AG10803 (cell line): Measurements from ENCODE around the gene GGN.

Experiments
- DNase-seq: peaks from one replicate; pipeline ENCODE4 v3.0.0; 2010; ENCODE audit warnings: low read depth
- H3K4me3 ChIP-seq: 2 replicates; pipeline ENCODE4 v1.5.1; 2011; ENCODE audit warnings: mild to moderate bottlenecking, low read length, control low read depth
- TF ChIP-seq, protein P1 (sequence below): conservative IDR thresholded peaks from 2 replicates; pipeline ENCODE4 v1.5.1; 2011; ENCODE audit warnings: mild to moderate bottlenecking, low read length, control low read depth, inconsistent platforms

Gene GGN

DNA sequence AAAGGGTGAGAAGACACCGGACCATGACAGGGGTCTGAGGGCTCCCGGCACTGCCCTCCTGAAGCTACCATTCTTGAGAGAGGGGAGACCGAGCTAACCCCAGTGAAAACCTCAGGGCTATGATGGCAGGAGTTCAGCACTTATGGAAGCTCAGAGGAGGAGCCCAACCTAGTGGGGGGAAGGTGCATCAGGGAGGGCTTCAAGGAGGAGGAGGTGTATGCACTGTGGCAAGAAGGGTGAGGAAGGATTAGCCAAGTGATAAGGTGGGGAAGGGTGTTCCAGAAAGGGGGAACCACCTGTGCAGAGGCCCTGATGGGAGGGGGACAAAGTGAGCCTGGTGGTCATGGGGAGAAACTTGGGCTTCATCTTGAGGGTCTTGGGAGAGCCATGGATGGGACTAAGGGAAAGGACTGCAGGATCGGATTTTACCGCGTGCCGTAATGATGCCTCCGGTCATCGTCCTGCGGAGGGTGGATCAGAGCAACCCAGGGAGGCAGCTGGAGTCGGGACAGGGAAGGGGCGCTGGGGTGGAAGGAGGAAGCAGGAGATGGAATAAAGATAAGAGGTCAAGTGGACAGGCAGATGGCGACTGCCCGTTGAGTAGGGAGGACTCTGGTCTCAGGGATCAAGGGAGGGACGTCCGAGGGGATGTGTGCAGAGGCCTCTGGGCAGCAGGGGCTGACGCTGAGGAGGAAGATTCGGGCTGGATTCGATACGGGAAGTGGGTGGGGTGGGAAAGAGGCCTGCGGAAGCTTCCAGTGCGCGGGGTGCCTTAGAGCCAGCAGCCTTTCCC, 26.8 kb downstream of the GGN start:
- TF ChIP-seq, protein P1, sequence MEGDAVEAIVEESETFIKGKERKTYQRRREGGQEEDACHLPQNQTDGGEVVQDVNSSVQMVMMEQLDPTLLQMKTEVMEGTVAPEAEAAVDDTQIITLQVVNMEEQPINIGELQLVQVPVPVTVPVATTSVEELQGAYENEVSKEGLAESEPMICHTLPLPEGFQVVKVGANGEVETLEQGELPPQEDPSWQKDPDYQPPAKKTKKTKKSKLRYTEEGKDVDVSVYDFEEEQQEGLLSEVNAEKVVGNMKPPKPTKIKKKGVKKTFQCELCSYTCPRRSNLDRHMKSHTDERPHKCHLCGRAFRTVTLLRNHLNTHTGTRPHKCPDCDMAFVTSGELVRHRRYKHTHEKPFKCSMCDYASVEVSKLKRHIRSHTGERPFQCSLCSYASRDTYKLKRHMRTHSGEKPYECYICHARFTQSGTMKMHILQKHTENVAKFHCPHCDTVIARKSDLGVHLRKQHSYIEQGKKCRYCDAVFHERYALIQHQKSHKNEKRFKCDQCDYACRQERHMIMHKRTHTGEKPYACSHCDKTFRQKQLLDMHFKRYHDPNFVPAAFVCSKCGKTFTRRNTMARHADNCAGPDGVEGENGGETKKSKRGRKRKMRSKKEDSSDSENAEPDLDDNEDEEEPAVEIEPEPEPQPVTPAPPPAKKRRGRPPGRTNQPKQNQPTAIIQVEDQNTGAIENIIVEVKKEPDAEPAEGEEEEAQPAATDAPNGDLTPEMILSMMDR = no peak
- peak overlapping the region; percentile 66 for H3K4me3 ChIP-seq
- no peak for DNase-seq

- DNase-seq = no peak
- no peak overlapping the region for H3K4me3 ChIP-seq
- TF ChIP-seq, protein P1 = no peak
Measured at GRCh38 chr19:38360351-38360750, 27.5 kb downstream of the GGN start.

- TF ChIP-seq, protein P1 = no peak
- no peak for DNase-seq
- no peak overlapping the region for H3K4me3 ChIP-seq
Measured at GRCh38 chr19:38359242-38360021, 28.4 kb downstream of the GGN start.

DNA sequence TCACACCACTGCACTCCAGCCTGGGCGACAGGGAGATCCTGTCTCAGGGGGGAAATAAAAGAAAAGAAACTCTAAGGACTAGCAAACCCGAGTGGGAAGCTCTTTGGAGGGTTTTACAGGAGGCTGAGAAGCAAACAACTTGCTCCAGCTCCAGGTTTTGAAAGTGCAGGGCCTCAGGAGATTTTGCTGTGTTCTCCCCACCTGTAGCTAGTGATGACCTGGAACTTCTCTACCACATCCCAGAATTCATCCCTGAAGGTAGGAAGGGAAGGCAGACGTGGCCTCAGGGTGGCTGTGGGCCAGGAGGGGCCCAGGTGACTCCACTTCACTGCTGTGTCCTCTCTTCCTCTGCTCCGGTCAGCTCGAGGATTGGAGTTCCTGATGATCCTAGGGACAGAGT, 29.8 kb downstream of the GGN start:
- no peak overlapping the region for H3K4me3 ChIP-seq
- DNase-seq = no peak
- TF ChIP-seq, protein P1 = no peak

GRCh38 chr19:38355728-38356725, 31.8 kb downstream of the GGN start:
- TF ChIP-seq, protein P1 = no peak
- DNase-seq = no peak
- no peak overlapping the region for H3K4me3 ChIP-seq

DNA sequence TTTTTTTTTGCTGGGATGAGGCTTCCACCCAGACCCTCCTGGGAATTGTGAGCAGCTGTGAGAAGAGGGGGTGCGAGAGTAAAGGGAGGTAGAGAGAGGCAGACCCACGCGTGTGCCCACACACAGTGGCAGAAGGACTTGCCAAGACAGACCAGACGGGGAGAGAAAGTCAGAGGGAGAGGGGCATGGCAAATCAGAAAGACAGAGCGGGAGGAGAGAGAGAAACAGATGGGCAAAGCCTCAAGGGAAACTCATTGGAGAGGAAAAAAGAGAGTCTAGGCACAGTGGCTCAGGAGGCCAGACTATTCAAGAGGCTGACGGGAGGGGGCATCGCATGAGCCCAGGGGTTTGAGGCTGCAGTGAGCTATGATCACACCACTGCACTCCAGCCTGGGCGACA, 35.2 kb downstream of the GGN start:
- DNase-seq = no peak
- no peak overlapping the region for H3K4me3 ChIP-seq
- TF ChIP-seq, protein P1 = no peak
